Prostate gland (tissue), 2 donors: ENCODE measurements around the gene CENPL. TPM values are rescaled to one million over a fixed set of nuclear protein-coding genes. Genes with fewer than 3 reads are reported as not detected.
"Not testable (repeated sequence)": the region's sequence is repeated elsewhere in the genome, so short reads cannot be mapped to it uniquely, and the experiment has no call there.

Experiments
- DNase-seq: peaks from one replicate; pipeline ENCODE4 v3.0.0-alpha.2; 2019; ENCODE audit warnings: low spot score
- H3K27ac ChIP-seq, 2 donors: fragments of 200-600 bp; sonication (generic); 2 replicates each; pipeline ENCODE4 v1.5.1; 2017 to 2019
- H3K27me3 ChIP-seq: fragments of 200-600 bp; sonication (generic); replicated peaks from 2 replicates; pipeline ENCODE4 v1.5.1; 2019; ENCODE audit not compliant: insufficient read depth
- H3K36me3 ChIP-seq, 2 donors: fragments of 200-600 bp; sonication (generic); 1 replicate in 1 of 2; 2 replicates in 1 of 2; pipeline versions ENCODE4 v1.5.1 to v1.8.1; 2017 to 2019
- H3K4me1 ChIP-seq: fragments of 200-600 bp; sonication (generic); replicated peaks from 2 replicates; pipeline ENCODE4 v1.5.1; 2019
- H3K4me3 ChIP-seq, 2 donors: fragments of 200-600 bp; sonication (generic); 2 replicates each; pipeline ENCODE4 v1.5.1; 2017 to 2019
- H3K9me3 ChIP-seq: fragments of 200-600 bp; sonication (generic); 2 replicates; pipeline ENCODE4 v1.5.1; 2017
- CTCF ChIP-seq, 4 experiments: fragments of 200-600 bp in 2 of 4; fragments of 450-650 bp in 2 of 4; sonication (generic) in 2 of 4; IDR thresholded peaks; 1 replicate in 3 of 4; 2 replicates in 1 of 4; pipeline ENCODE4 v1.5.1; 2016 to 2019; ENCODE audit warnings: antibody characterized with exemption in 4 of 4, mild to moderate bottlenecking in 2 of 4, moderate library complexity in 2 of 4
- POLR2A ChIP-seq: fragments of 450-650 bp; IDR thresholded peaks from one replicate; pipeline ENCODE4 v1.6.1; 2016; ENCODE audit warnings: antibody characterized with exemption, mild to moderate bottlenecking
- POLR2AphosphoS5 ChIP-seq: sonication (generic); formaldehyde crosslinking; IDR thresholded peaks from one replicate; pipeline ENCODE4 v1.6.1; 2017; ENCODE audit warnings: antibody characterized with exemption
- WGBS: methylation state at CpG from one replicate; pipeline ENCODE4 v1.1.5; 2018; 5-methylcytosine and 5-hydroxymethylcytosine counted together
- intact Hi-C: fragments of 100-400 bp; cut with DNase I; formaldehyde crosslinking; loops from one replicate; pipeline ENCODE4 v1.14.2; 2022
- total RNA-seq, 2 donors: library from RNA; depleted of rRNA; stranded (reverse); fragments of >200 nt; gene quantifications; one replicate each; pipeline ENCODE4 v1.1.0, GENCODE V29; 2016

CENPL gene
- total RNA-seq, 2 donors from 2014 or later: 5.7 to 9.4 TPM

- no peaks in the 10 kb centered on the region for H3K9me3 ChIP-seq
- TF ChIP-seq POLR2A (no peak), POLR2AphosphoS5 (no peak), CTCF (IDR thresholded peaks at IDR 0.05) (no peak)
- H3K27me3 ChIP-seq: no peaks in the 10 kb centered on the region
- H3K4me3 ChIP-seq: peak overlapping the region in 1 of 2 donors; percentile 97
- H3K4me1 ChIP-seq: peaks cover 10% of the 10 kb centered on the region
- 30% methylated on average over 4 of the region's 4 CpGs for WGBS
- DNase-seq: no peak
- intact Hi-C loops: no loop called here
- H3K36me3 ChIP-seq: no peaks in the 10 kb centered on the region
- H3K27ac ChIP-seq: peak overlapping the region in 1 of 2 donors; percentile 99
These were observed 40.9 kb upstream of the CENPL start for GRCh38 chr1:173865468-173866164.

GRCh38 chr1:173864179-173864867 lies 39.6 kb upstream of the CENPL start:
- Histone ChIP-seq H3K4me3 (no peak overlapping the region), H3K9me3 (no peaks in the 10 kb centered on the region), H3K4me1 (peaks cover 8% of the 10 kb centered on the region), H3K27me3 (no peaks in the 10 kb centered on the region), H3K36me3 (no peaks in the 10 kb centered on the region), H3K27ac (no peak overlapping the region)
- 77% methylated on average over 5 of the region's 5 CpGs for WGBS
- no peak for DNase-seq
- intact Hi-C loops: no loop called here
- TF ChIP-seq POLR2AphosphoS5: no peak
- no peak for TF ChIP-seq CTCF (IDR thresholded peaks at IDR 0.05)
- no peak for TF ChIP-seq POLR2A

GRCh38 chr1:173863224-173864161 lies 38.8 kb upstream of the CENPL start:
- intact Hi-C loops: no loop called here
- H3K4me1 ChIP-seq: peaks cover 7% of the 10 kb centered on the region
- TF ChIP-seq POLR2A (no peak), POLR2AphosphoS5 (no peak), CTCF (IDR thresholded peaks at IDR 0.05) (no peak)
- no peak for DNase-seq
- H3K27ac ChIP-seq: no peak overlapping the region
- H3K4me3 ChIP-seq: no peak overlapping the region
- H3K27me3 ChIP-seq: no peaks in the 10 kb centered on the region
- no peaks in the 10 kb centered on the region for H3K9me3 ChIP-seq
- no peaks in the 10 kb centered on the region for H3K36me3 ChIP-seq

GRCh38 chr1:173862769-173863223 lies 38.1 kb upstream of the CENPL start:
- Histone ChIP-seq H3K27me3 (no peaks in the 10 kb centered on the region), H3K4me3 (no peak overlapping the region), H3K9me3 (no peaks in the 10 kb centered on the region), H3K36me3 (no peaks in the 10 kb centered on the region), H3K27ac (no peak overlapping the region), H3K4me1 (peaks cover 7% of the 10 kb centered on the region)
- no peak for DNase-seq
- TF ChIP-seq POLR2A (no peak), CTCF (IDR thresholded peaks at IDR 0.05) (no peak), POLR2AphosphoS5 (no peak)
- intact Hi-C loops: no loop called here
- 84% methylated on average over 8 of the region's 8 CpGs for WGBS

- H3K27ac ChIP-seq, H3K27me3 ChIP-seq, H3K9me3 ChIP-seq, H3K36me3 ChIP-seq, H3K4me3 ChIP-seq, intact Hi-C loops, H3K4me1 ChIP-seq, DNase-seq: not testable (repeated sequence)
- WGBS: 84% methylated on average over 13 of the region's 13 CpGs
These were observed 37.6 kb upstream of the CENPL start for GRCh38 chr1:173862146-173862768.
